Adrenal gland (tissue), 5 donors: Measurements from ENCODE around the gene CC2D2B.

Experiments
- POLR2A ChIP-seq, 2 donors: fragments of 450-650 bp; IDR thresholded peaks; one replicate each; pipeline ENCODE4 v1.6.1; 2017; ENCODE audit warnings: antibody characterized with exemption in 2 of 2, mild to moderate bottlenecking in 2 of 2, moderate library complexity in 1 of 2
- TF ChIP-seq, protein P1 (sequence below), 6 experiments: fragments of 450-650 bp in 4 of 6; fragments of 200-600 bp in 2 of 6; sonication (generic) in 1 of 6; IDR thresholded peaks; 1 replicate in 5 of 6; 2 replicates in 1 of 6; pipeline versions ENCODE4 v1.5.1 to v1.8.0; 2016 to 2021; ENCODE audit warnings: antibody characterized with exemption in 6 of 6, mild to moderate bottlenecking in 2 of 6, moderate library complexity in 1 of 6
- donor health status: DM: no; HTN: no; CAD: no.

GRCh38 chr10:96041146-96041545, 133.4 kb downstream of the CC2D2B start:
- TF ChIP-seq, protein P1, sequence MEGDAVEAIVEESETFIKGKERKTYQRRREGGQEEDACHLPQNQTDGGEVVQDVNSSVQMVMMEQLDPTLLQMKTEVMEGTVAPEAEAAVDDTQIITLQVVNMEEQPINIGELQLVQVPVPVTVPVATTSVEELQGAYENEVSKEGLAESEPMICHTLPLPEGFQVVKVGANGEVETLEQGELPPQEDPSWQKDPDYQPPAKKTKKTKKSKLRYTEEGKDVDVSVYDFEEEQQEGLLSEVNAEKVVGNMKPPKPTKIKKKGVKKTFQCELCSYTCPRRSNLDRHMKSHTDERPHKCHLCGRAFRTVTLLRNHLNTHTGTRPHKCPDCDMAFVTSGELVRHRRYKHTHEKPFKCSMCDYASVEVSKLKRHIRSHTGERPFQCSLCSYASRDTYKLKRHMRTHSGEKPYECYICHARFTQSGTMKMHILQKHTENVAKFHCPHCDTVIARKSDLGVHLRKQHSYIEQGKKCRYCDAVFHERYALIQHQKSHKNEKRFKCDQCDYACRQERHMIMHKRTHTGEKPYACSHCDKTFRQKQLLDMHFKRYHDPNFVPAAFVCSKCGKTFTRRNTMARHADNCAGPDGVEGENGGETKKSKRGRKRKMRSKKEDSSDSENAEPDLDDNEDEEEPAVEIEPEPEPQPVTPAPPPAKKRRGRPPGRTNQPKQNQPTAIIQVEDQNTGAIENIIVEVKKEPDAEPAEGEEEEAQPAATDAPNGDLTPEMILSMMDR (IDR thresholded peaks at IDR 0.05): no peak
- no peak for TF ChIP-seq POLR2A (IDR thresholded peaks at IDR 0.05)
